Parietal lobe (tissue), 1 donor: ENCODE measurements around the gene TGFBR2. TPM values are rescaled to one million over a fixed set of nuclear protein-coding genes. Genes with fewer than 3 reads are reported as not detected.

ENCODE experiments used
- total RNA-seq: library from RNA; depleted of rRNA; stranded (reverse); fragments of >200 nt; gene quantifications from one replicate; pipeline ENCODE4 v1.2.3, GENCODE V29; 2014

TGFBR2 gene
- total RNA-seq: 5.3 TPM

GRCh38 chr3:30606301-30607031 lies at the start of gene TGFBR2:
Gene TGFBR2, plus strand, starts transcription at chr3:30606601. Its CDS starts 283 bp downstream, at chr3:30606884.

